Measurements from ENCODE around the gene SPTBN5. TPM values are rescaled to one million over a fixed set of nuclear protein-coding genes. Genes with fewer than 3 reads are reported as not detected.
"Not testable (repeated sequence)": the region's sequence is repeated elsewhere in the genome, so short reads cannot be mapped to it uniquely, and the experiment has no call there.

The SPTBN5 gene
- total RNA-seq, 2 experiments from 2014 or later = 0.11 to 0.14 TPM

- H3K36me3 Mint-ChIP-seq (ENCODE audit: low read depth) = no peaks in the 10 kb centered on the region
- H3K27ac Mint-ChIP-seq = no peak overlapping the region
- TF ChIP-seq CTCF (IDR thresholded peaks at IDR 0.05) = no peak
- no peak for DNase-seq
- CTCF ChIA-PET = no interaction called here
- peaks cover 16% of the 10 kb centered on the region for H3K4me1 Mint-ChIP-seq (ENCODE audit: low read depth)
- no peaks in the 10 kb centered on the region for H3K9me3 Mint-ChIP-seq
- intact Hi-C loops (cut with micrococcal nuclease) = no loop called here
- H3K4me3 Mint-ChIP-seq = no peak overlapping the region
- POLR2A ChIA-PET = no interaction called here
- no peak for ATAC-seq
- no peaks in the 10 kb centered on the region for H3K27me3 Mint-ChIP-seq
Measured at GRCh38 chr15:41836713-41837454, 57.0 kb downstream of the SPTBN5 start.

GRCh38 chr15:41836073-41836472, 57.8 kb downstream of the SPTBN5 start:
- TF ChIP-seq CTCF (IDR thresholded peaks at IDR 0.05) = no peak
- H3K27ac Mint-ChIP-seq = no peak overlapping the region
- H3K9me3 Mint-ChIP-seq = no peaks in the 10 kb centered on the region
- H3K36me3 Mint-ChIP-seq (ENCODE audit: low read depth) = no peaks in the 10 kb centered on the region
- H3K27me3 Mint-ChIP-seq = no peaks in the 10 kb centered on the region
- no peak overlapping the region for H3K4me3 Mint-ChIP-seq
- POLR2A ChIA-PET = no interaction called here
- CTCF ChIA-PET = interaction anchor here (1.9 kb wide), 1 partner anchor 69 kb away, joined by 8 read pairs; no protein-coding TSS in a partner anchor
- DNase-seq (no peak), ATAC-seq (no peak)
- peaks cover 24% of the 10 kb centered on the region for H3K4me1 Mint-ChIP-seq (ENCODE audit: low read depth)
- intact Hi-C loops (cut with micrococcal nuclease) = no loop called here

GRCh38 chr15:41834096-41834495, 59.8 kb downstream of the SPTBN5 start:
- Mint-ChIP-seq H3K27ac (no peak overlapping the region), H3K4me3 (no peak overlapping the region), H3K36me3 (ENCODE audit: low read depth) (no peaks in the 10 kb centered on the region), H3K27me3 (no peaks in the 10 kb centered on the region), H3K4me1 (ENCODE audit: low read depth) (peaks cover 31% of the 10 kb centered on the region), H3K9me3 (no peaks in the 10 kb centered on the region)
- no peak for TF ChIP-seq CTCF (IDR thresholded peaks at IDR 0.05)
- no peak for DNase-seq
- no peak for ATAC-seq
- ChIA-PET POLR2A (interaction anchor here (1.6 kb wide), 1 partner anchor 10 kb away, joined by 4 read pairs; no protein-coding TSS in a partner anchor), CTCF (interaction anchor here (1.9 kb wide), 1 partner anchor 71 kb away, joined by 8 read pairs; no protein-coding TSS in a partner anchor)
- intact Hi-C loops (cut with micrococcal nuclease) = no loop called here

- H3K27me3 Mint-ChIP-seq = no peaks in the 10 kb centered on the region
- H3K36me3 Mint-ChIP-seq (ENCODE audit: low read depth) = no peaks in the 10 kb centered on the region
- TF ChIP-seq CTCF (IDR thresholded peaks at IDR 0.05) = no peak
- H3K4me3 Mint-ChIP-seq = no peak overlapping the region
- peak; percentile 6 for ATAC-seq
- no peak overlapping the region for H3K27ac Mint-ChIP-seq
- H3K9me3 Mint-ChIP-seq = no peaks in the 10 kb centered on the region
- intact Hi-C loops (cut with micrococcal nuclease) = no loop called here
- no peak for DNase-seq
- CTCF ChIA-PET = interaction anchor here (1.4 to 3.7 kb wide), 4 partner anchors 15 to 229 kb away, joined by 3 to 20 read pairs (median 6); partner anchors contain the start of gene MAPKBP1
- H3K4me1 Mint-ChIP-seq (ENCODE audit: low read depth) = peaks cover 37% of the 10 kb centered on the region
- POLR2A ChIA-PET = interaction anchor here (2.1 kb wide), 1 partner anchor 104 kb away, joined by 5 read pairs; no protein-coding TSS in a partner anchor
Measured at GRCh38 chr15:41832875-41833274, 61.0 kb downstream of the SPTBN5 start.

GRCh38 chr15:41832208-41832607, 61.6 kb downstream of the SPTBN5 start:
- H3K27me3 Mint-ChIP-seq = no peaks in the 10 kb centered on the region
- H3K36me3 Mint-ChIP-seq (ENCODE audit: low read depth) = no peaks in the 10 kb centered on the region
- ChIA-PET POLR2A (interaction anchor here (0.8 to 2.1 kb wide), 2 partner anchors 105 to 141 kb away, joined by 3 to 5 read pairs; no protein-coding TSS in a partner anchor), CTCF (interaction anchor here (1.1 to 3.7 kb wide), 7 partner anchors 11 to 73 kb away, joined by 3 to 20 read pairs (median 6); partner anchors contain the start of gene MAPKBP1)
- no peak overlapping the region for H3K27ac Mint-ChIP-seq
- intact Hi-C loops (cut with micrococcal nuclease) = no loop called here
- H3K4me3 Mint-ChIP-seq = no peak overlapping the region
- ATAC-seq (no peak), DNase-seq (no peak)
- no peaks in the 10 kb centered on the region for H3K9me3 Mint-ChIP-seq
- no peak for TF ChIP-seq CTCF (IDR thresholded peaks at IDR 0.05)
- H3K4me1 Mint-ChIP-seq (ENCODE audit: low read depth) = peaks cover 39% of the 10 kb centered on the region

GRCh38 chr15:41831291-41831690, 62.6 kb downstream of the SPTBN5 start:
- H3K36me3 Mint-ChIP-seq (ENCODE audit: low read depth); H3K9me3 Mint-ChIP-seq; intact Hi-C loops (cut with micrococcal nuclease); H3K4me3 Mint-ChIP-seq; H3K27me3 Mint-ChIP-seq: not testable (repeated sequence)
- DNase-seq = peak; percentile 85
- ATAC-seq = peak; percentile 51
- Mint-ChIP-seq H3K27ac (peak overlapping the region; percentile 45), H3K4me1 (ENCODE audit: low read depth) (peaks cover 41% of the 10 kb centered on the region)
- ChIA-PET POLR2A (interaction anchor here (0.6 to 2.1 kb wide), 3 partner anchors 38 to 142 kb away, joined by 3 to 5 read pairs (median 3); no protein-coding TSS in a partner anchor), CTCF (interaction anchor here (1.1 to 3.7 kb wide), 6 partner anchors 10 to 74 kb away, joined by 3 to 20 read pairs (median 6); partner anchors contain the start of gene MAPKBP1)
